ENCODE results near the gene PTPRA.

DNA sequence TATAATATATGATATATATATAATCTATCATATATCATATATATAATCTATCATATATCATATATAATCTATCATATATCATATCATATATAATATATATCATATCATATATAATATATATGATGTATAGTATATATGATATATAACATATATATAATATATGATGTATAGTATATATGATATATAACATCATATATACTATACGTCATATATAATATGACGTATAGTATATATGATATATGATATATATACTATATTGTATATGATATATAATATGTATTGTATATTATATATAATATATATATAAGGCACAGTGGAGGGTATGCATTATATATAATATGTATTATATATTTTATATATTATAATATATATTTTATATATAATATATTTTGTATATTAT, 36.7 kb downstream of the PTPRA start:
- TF ChIP-seq CTCF (IDR thresholded peaks at IDR 0.05) (no peak), POLR2A (IDR thresholded peaks at IDR 0.05) (no peak)

Data from uterus (tissue), 2 donors.